ENCODE data around the gene CLEC4C. TPM values are rescaled to one million over a fixed set of nuclear protein-coding genes. Genes with fewer than 3 reads are reported as not detected.
"Not testable (repeated sequence)": the region's sequence is repeated elsewhere in the genome, so short reads cannot be mapped to it uniquely, and the experiment has no call there.

The CLEC4C gene
- total RNA-seq, 4 donors from 2014 or later = not detected

GRCh38 chr12:7787574-7788293, 40.6 kb upstream of the CLEC4C start:
- Histone ChIP-seq H3K36me3 (no peaks in the 10 kb centered on the region), H3K4me3 (no peak overlapping the region), H3K27me3 (no peaks in the 10 kb centered on the region), H3K4me1 (no peaks in the 10 kb centered on the region), H3K27ac (no peak overlapping the region), H3K9me3 (no peaks in the 10 kb centered on the region)
- no peak for TF ChIP-seq CTCF (IDR thresholded peaks at IDR 0.05)
- no peak for TF ChIP-seq POLR2AphosphoS5 (IDR thresholded peaks at IDR 0.05)
- TF ChIP-seq POLR2A (IDR thresholded peaks at IDR 0.05) = no peak
- TF ChIP-seq EP300 (IDR thresholded peaks at IDR 0.05; ENCODE audit: low read depth) = no peak
- WGBS, 2 donors (ENCODE audit: low coverage in 1 of 2) = 31 to 50% methylated on average over 5 to 13 of the region's 13 CpGs
- no peak for DNase-seq
- intact Hi-C loops (cut with DNase I; ENCODE audit: low total_unique reads) = no loop called here
- in situ Hi-C loops (cut with MboI; ENCODE audit: low pct_ligation_motif_present in 1 of 4, low pct_unique_long_range_greater_than_20kb in 1 of 4, low sequenced_read_pairs in 3 of 4) = no loop called here

- DNase-seq = no peak
- intact Hi-C loops (cut with DNase I; ENCODE audit: low total_unique reads) = no loop called here
- WGBS, 2 donors (ENCODE audit: low coverage in 1 of 2) = 24 to 52% methylated on average over 2 of the region's 2 CpGs
- Histone ChIP-seq H3K27me3 (no peaks in the 10 kb centered on the region), H3K27ac (no peak overlapping the region), H3K36me3 (no peaks in the 10 kb centered on the region), H3K4me3 (no peak overlapping the region), H3K9me3 (no peaks in the 10 kb centered on the region), H3K4me1 (no peaks in the 10 kb centered on the region)
- in situ Hi-C loops (cut with MboI; ENCODE audit: low pct_ligation_motif_present in 1 of 4, low pct_unique_long_range_greater_than_20kb in 1 of 4, low sequenced_read_pairs in 3 of 4) = no loop called here
- TF ChIP-seq CTCF (IDR thresholded peaks at IDR 0.05) = no peak
- no peak for TF ChIP-seq POLR2A (IDR thresholded peaks at IDR 0.05)
These were observed 37.5 kb upstream of the CLEC4C start for GRCh38 chr12:7784701-7785100.

- 85% methylated on average over 8 to 9 of the region's 9 CpGs for WGBS, 2 donors (ENCODE audit: low coverage in 1 of 2)
- H3K27me3 ChIP-seq; in situ Hi-C loops (cut with MboI; ENCODE audit: low pct_ligation_motif_present in 1 of 4, low pct_unique_long_range_greater_than_20kb in 1 of 4, low sequenced_read_pairs in 3 of 4): not testable (repeated sequence)
These were observed 36.3 kb upstream of the CLEC4C start for GRCh38 chr12:7783433-7783832.

GRCh38 chr12:7782055-7782454, 34.9 kb upstream of the CLEC4C start:
- in situ Hi-C loops (cut with MboI; ENCODE audit: low pct_ligation_motif_present in 1 of 4, low pct_unique_long_range_greater_than_20kb in 1 of 4, low sequenced_read_pairs in 3 of 4) = no loop called here
- intact Hi-C loops (cut with DNase I; ENCODE audit: low total_unique reads) = no loop called here
- WGBS, 2 donors (ENCODE audit: low coverage in 1 of 2) = 91 to 100% methylated on average over 2 to 6 of the region's 6 CpGs
- H3K9me3 ChIP-seq = no peaks in the 10 kb centered on the region
- DNase-seq = no peak
- no peak overlapping the region for H3K4me3 ChIP-seq
- no peaks in the 10 kb centered on the region for H3K36me3 ChIP-seq
- no peaks in the 10 kb centered on the region for H3K27me3 ChIP-seq
- H3K4me1 ChIP-seq = no peaks in the 10 kb centered on the region
- no peak overlapping the region for H3K27ac ChIP-seq
- TF ChIP-seq POLR2A (IDR thresholded peaks at IDR 0.05) = no peak
- TF ChIP-seq EP300 (IDR thresholded peaks at IDR 0.05; ENCODE audit: low read depth) = no peak
- TF ChIP-seq CTCF (IDR thresholded peaks at IDR 0.05) = no peak
- TF ChIP-seq POLR2AphosphoS5 (IDR thresholded peaks at IDR 0.05) = no peak

More at GRCh38 chr12:7783433-7783832, 36.3 kb upstream of the CLEC4C start:
- H3K9me3 ChIP-seq; H3K4me3 ChIP-seq; DNase-seq; H3K27ac ChIP-seq; intact Hi-C loops (cut with DNase I; ENCODE audit: low total_unique reads); H3K4me1 ChIP-seq; H3K36me3 ChIP-seq: not testable (repeated sequence)

GRCh38 chr12:7781274-7781673, 34.1 kb upstream of the CLEC4C start:
- no peak overlapping the region for H3K4me3 ChIP-seq
- WGBS, 2 donors (ENCODE audit: low coverage in 1 of 2) = 65 to 79% methylated on average over 3 of the region's 3 CpGs
- in situ Hi-C loops (cut with MboI; ENCODE audit: low pct_ligation_motif_present in 1 of 4, low pct_unique_long_range_greater_than_20kb in 1 of 4, low sequenced_read_pairs in 3 of 4) (no loop called here), intact Hi-C loops (cut with DNase I; ENCODE audit: low total_unique reads) (no loop called here)
- H3K36me3 ChIP-seq = no peaks in the 10 kb centered on the region
- H3K27me3 ChIP-seq = no peaks in the 10 kb centered on the region
- H3K4me1 ChIP-seq = no peaks in the 10 kb centered on the region
- no peak for TF ChIP-seq CTCF (IDR thresholded peaks at IDR 0.05)
- TF ChIP-seq POLR2A (IDR thresholded peaks at IDR 0.05) = no peak
- DNase-seq = no peak
- H3K9me3 ChIP-seq = no peaks in the 10 kb centered on the region
- H3K27ac ChIP-seq = no peak overlapping the region

Measured in transverse colon (tissue), 4 donors.